GM21526 (cell line): Measurements from ENCODE around the gene POR.

Experiments used
- ATAC-seq: cut with Tn5 transposase; IDR thresholded peaks from one replicate; pipeline ENCODE4 v1.9.1; 2021; ENCODE audit warnings: moderate library complexity; ENCODE audit not compliant: unreplicated experiment, low FRiP score

POR gene

DNA sequence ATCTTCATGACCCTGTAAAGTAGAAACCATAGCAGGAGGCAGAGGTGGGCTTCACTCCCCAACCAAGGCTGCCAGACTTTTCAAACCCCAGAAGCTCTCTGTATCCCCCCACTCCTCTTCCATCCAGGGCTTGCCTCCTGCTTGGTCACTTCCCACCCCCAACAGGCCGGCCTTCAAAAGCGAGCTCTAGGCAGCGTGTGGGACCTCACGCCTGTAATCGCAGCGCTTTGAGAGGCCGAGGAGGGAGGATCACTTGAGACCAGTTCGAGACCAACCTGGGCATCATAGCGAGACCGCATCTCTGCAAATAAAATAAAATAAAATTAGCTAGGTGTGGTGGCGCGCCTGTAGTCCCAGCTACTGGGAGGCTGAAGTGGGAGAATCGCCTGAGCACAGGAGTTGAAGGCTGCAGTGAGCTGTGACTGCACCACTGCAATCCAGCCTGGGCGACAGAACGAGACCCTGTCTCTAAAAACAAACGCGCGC, 743 bp upstream of the POR start:
- ATAC-seq, result no peak

DNA sequence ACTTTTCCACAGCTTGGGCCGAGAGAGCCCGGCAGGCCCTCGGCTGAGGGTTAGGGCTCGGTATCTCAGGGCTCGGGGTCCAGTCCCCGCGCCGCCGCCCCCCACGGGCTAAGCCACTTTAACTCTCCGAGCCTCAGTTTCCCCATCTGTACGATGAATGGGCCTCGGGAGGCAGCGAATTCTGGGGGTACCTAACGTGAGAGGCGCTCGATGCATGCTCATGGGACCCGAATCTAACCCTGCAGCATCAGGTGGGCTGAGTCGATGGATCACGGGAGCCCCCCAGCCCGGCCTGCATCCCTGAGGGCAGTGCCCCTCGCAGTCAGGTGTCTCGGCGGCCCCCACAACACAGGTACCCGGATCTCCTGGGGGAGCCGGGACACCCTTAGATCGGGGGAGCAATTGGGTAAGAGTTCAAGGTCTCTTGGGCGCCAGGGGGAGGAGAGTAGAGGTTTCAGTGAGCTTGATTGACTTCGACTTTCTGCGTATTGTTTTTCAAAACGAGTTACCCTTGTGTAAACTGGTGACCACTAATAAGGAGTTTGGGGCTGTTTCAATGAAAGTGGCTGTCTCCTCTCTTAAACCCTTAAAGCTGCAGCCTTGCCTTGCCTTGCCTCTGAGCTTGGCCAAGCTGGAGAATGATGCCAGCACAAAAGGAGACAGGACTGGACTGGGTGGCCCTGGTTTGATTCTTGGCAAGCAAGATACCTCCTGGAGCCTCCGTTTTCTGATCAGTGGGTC, 631 bp downstream of the POR start:
- ATAC-seq, result peak; percentile 18

DNA sequence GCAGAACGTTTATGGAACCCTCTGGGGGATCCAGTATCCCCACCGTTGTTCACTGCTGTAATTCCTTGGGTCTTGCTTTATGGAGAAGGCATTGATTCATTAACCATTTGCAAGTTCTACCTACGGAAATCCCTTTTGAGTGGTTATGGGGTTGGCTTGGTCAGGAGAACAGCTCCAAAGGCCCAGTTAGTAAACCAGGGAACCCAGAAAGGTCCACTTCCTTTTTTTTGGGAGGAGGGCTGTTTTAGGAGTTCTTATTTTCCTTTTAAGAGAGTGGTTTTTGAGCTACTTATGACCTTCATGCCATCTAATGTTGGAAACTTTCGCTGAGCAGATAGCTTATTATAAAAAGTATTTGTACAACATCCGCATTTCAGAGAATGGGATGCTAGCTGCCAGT, 1.3 kb downstream of the POR start:
- no peak for ATAC-seq

DNA sequence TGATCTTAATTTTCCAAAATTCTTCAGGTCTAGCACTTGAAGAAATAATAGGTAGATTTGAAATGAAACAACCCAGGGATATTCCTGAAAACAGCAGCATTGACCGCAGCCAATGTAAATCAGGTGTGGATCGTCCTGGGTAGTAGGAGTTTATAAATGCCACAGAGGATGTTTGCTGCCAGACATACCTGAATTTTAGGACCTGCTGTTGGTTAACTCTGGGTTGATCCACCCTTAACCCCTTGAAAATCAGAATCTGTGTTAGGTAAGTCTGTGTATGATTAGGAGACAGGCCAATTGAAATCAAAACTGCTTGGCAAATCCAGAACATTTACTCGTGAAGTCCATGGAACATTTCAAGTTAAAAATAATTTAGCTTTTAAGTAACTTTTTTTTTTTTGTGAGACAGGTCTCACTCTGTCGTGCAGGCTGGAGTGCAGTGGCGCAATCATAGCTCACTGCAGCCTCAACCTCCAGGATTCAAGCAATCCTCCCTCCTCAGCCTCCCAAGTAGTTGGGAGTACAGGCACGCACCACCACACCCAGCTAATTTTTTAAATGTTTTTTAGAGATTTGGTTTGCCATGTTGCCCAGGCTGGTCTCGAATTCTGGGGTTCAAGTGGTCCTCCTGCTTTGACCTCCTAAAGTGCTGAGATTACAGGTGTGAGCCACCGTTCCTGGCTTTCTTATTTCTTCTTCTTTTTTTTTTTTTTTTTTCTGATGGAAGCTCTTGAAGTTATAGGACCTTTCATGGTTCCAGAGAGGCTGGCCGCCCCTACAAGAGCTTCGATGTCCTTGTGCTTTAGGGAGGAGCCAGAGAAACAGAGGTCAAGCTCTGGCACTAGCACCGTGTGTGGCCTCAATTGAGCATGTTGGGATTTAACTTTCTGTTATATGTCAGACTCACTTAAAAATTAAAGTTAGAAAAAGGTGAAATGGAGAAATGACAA, 2.0 kb downstream of the POR start:
- no peak for ATAC-seq

DNA sequence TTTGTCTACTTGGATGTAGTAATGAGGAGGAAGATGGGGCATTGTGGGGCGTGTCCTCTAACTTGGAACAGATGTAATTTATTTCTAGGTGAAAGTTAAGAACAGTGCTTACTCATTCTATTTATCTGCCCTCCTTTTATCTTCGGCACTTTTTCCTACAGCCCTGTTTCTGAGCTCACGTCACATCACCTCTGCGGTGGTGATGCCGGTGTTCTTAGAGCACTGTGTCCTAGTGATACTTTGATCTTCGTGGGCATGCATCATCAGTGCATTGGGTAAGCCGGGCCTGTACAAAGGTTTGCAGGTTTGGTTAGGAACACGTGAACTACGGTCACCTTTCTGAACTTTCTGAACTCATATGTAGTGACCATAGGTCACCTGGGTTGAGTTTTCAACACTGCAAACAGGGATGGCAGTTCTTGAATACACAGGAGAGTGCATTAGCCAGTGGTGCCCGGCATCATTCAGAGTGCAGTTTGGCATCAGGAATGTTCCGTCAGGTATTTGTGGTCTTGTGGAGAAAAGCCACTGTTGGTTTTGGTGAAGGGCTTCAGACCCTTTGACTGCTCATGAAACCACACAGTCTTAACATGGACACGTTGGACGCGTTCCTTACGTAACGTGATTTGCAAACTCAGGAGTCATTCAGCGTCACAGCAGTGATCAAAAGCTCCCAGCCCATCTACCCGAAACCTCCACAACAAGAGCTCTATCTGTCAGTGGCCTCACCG, 5.6 kb downstream of the POR start:
- no peak for ATAC-seq

DNA sequence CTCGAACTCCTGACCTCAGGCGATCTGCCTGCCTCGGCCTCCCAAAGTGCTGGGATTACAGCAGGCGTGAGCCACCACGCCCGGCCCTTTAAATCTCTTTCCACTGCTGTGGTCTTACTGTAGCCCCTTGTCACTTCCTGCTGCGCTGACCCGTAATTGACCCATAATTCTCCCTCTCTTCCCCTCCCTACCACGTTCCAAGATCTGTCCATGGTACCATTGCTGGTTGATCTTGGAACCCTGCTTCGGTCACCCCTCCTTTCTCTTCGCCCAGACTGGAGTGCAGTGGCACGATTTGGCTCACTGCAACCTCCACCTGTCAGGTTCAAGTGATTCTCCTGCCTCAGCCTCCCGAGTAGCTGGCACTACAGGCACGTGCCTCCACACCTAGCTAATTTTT, 6.5 kb downstream of the POR start:
- ATAC-seq, result no peak

DNA sequence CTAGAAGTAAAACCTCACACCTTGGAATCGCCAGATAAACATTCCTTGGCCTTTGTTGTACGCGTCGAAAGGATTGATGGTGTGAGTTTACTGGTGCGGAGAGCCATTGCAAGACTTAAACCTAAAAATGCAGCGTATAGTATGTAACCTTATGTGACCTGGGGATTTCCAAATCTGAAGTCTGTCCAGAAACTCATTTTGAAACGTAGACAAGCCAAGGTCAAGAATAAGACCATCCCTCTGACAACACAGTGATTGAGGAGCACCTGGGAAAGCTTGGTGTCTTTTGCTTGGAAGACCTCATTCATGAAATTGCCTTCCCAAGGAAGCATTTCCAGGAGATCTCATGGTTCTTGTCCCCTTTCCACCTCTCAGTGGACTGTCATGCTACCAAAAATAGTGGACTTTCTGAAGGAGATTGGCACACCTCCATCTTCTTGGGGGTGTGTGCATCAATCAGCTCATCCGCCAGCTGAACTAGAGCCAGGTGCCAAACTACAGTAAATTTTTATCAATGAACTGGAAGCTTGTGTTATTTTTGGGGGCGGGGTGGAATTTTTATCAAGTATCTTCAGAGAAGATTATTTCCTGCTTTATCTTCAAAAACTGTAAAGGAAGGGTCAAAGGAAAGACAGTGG, 8.1 kb downstream of the POR start:
- ATAC-seq, result no peak

DNA sequence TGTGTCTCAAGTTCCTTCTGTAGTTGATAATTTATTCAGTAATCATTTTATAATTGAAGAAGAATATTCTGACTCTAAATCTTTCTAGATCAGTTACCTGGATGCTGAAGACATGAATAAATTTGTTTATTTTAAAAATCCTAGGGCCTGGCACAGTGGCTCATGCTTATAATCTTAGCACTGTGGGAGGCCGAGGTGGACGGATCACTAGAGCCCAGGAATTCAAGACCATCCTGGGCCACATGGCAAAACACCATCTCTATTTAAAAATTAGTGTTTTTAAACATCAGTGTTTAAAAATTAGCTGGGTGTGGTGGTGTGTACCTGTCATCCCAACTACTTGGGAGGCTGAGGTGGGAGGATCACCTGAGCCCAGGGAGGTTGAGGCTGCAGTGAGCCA, 9.3 kb downstream of the POR start:
- ATAC-seq, result no peak

DNA sequence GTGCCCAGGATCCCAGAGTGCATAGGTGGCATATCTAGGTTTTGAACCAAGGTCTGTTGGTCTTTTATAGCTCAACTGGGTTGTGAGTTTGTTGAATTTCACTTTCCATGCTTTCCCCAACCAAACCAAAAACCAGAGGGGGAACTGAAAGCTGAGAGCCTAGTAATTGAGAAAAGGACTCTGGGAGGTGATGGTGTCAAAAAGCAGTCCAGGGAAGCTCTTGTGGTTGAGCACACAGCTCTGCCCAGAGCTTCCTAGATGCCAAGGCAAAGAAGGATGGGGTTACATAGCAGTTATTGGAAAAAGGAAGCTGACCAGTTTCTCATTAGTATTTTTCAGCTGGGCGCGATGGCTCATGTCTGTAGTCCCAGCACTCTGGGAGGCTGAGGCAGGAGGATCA, 9.9 kb downstream of the POR start:
- ATAC-seq, result no peak

DNA sequence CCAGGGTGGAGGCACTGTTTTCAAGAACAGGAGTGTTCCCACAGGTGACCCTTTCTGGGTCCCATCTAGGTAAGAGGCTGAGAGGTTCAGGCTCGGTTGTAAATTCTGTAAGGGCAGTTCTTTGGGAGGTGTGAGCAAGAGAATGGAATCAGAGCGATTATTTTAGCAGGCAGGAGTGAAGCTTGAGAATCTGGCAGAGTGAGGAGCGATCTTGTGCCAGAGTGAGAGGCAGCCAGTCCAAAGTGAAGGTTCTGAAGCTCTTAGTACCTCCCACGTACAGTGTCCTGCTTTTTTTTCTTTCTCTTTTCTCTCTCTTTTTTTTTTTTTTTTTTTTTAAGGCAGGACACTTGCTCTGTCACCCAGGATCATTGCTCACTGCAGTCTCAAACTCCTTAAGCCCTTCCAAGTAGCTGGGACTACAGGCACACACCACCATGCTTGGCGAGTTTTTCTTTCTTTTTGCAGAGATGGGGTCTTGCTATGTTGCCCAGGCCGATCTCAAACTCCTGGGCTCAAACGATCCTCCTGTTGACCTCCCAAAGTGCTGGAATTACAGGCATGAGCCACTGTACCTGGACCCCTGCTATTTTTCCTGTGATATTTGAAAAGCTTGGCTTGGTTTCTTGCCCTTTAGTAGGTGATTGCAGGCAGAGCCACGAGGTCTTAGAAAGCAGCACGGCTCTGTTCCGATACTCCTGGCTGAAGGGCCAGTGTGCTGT, 10.9 kb downstream of the POR start:
- ATAC-seq, result no peak

DNA sequence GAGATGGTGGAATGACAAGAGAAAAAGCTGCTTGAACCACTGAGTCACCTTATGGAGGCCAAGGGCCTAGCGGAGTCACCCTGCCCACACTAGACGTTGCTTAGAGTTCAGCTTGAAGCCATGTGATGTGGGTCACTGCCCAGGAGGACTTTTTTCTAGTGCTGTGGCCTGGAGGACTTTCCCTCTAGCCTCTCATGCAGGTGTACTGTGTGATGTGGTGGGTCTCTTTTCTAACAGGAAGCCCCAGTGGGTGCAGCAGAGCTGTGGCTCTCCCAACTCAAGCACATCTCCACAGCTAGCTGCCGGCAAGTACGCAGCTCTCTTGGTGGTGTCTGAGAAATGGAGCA, 13.6 kb downstream of the POR start:
- ATAC-seq, result no peak

DNA sequence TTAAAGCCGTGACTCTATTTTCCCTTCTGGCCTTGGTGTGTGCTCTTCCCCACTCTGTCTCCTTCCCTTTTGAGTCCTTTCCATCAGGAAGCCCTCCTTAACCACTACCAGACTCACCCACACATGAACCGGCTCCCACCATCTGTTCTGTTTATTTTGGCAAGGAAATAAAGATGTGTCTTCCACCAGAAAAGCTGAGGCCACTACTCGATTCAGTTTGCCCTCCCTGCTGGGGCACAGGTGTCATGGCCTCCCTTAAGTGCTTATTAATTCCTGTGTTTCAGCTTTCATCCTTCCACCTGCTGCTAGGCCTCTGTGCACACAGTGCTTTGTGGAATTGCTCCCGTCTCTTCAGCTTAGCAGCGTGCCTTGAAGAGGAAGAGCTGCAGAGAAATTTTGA, 16.7 kb downstream of the POR start:
- ATAC-seq, result no peak

DNA sequence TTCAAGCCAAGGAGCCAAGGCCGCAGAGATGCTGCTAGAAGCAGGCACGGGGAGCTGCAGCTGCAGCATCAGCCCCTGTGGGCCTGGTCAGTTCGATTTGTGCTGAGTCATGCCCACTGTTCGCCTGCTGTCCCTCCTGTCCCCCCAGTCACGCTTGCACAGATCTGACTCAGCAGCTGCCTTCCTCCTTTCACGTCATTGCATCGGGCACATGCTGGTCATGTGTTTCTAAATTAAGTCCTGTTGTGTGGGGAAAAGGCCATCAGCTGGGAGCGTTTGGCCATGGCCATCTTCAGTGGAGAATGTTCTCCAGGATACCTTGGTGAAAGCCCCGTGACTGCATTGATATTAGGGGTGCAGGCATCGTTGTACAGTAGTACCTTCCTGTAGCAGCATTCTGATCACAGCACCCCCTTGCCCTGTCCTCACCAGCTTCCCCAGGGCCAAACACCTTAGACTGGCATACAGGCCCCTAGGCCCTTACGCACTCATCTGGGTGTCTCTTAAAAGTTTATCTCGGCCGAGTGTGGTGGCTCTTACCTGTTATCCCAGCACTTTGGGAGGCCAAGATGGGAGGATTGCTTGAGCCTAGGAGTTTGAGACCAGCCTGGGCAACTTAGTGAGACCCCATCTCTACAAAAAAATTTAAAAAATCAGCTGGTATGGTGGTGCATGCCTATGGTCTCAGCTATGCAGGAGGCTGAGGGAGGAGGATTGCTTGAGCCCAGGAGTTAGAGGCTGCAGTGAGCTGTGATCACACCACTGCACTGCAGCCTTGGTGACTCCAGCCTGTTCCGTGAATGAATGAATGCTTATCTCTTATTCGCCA, 23.2 kb downstream of the POR start:
- no peak for ATAC-seq

DNA sequence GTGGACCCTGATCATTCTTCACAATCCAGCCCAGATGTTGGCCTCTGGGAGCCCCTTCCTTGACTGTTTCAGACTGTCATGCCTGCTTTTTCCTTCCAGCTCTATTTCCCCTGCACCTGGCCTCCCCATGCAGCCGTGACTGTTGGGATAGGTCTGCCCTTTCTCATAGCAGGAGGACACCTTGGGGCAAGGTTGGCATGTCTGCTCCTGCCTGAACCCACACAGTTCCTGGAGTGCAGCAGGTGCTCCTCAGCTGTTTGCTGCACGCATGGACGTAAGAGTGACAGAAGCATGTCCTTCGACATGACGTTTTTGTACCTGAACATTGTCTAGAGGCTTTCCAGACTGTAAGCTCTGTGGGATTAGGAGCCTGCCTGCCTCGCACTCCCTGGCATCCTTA, 24.0 kb downstream of the POR start:
- ATAC-seq, result no peak

DNA sequence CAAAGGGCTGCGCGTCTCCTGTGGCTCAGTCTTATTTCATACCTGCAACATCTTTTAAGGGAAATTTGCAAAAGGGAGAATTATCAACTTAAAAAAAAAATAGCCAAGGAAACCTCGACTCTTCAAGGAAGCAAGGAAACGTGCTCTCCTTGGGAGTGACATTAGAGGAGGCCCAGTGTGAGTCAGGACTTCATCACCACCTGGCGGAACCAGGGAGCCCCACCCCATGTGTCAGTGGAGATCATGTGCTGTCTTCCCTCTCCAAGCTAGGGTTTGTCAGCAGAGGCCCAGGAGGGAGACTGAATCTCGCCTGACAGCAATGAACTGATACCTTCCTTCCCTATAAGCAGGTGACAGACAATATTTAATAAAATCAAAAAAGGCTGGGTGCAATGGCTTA, 28.9 kb downstream of the POR start:
- no peak for ATAC-seq

DNA sequence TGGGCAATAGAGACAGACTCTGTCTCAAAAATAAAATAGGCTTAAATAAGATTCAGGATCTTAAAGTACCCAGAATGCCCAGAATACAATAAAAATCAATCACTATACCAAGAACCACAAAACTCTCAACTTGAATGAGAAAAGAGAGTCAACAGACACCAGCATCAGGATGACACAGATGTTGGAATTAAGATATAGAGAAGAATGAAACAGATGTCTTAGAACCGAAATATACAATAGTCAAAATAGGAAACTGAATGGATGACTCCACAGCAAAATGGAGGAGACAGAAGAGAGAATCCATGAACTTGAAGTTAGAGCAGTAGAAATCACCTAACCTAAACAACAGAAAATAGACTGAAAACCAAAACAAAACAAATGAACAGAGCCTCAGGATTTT, 29.6 kb downstream of the POR start:
- ATAC-seq, result no peak

DNA sequence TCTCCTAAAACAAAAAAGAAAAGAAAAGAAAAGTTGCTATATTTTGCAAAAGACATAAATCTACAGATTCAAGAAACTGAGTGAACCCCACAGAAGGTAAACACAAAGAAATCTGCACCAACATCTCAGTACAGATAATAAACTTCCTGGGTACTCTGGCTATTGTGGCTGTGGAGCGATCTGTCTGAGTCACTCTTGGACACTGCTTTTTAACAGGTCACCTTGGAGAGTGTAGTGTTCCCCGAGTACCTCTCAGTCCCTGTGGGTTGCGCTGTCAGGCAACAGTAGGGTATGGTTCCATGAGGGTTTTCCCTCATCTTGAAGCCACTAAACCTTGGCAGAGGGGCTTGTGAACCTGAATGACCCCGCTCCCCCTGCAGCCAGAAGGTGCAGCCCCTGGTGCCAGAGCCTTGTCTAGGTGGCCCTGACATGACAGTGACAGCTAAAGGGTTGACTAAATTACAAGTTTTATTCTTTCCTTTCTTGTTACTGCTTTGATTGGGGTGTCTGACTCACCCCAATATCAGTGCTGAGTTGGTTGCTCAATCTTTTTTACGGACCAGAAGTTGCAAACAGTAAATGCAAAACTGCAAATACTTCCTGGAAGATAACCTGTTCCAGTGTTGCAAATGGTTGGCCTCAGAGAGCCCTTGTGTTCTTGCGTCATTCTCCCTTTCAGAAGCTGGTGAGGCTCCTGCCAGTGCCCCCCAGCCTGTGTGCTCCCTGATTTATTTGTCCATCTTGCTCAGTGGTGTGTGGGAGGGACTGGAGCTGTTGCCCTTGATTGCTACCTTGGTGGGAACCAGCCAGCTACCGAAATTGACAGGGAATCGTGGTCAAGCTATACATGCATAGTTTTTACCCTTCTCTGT, 30.6 kb downstream of the POR start:
- ATAC-seq, result no peak

DNA sequence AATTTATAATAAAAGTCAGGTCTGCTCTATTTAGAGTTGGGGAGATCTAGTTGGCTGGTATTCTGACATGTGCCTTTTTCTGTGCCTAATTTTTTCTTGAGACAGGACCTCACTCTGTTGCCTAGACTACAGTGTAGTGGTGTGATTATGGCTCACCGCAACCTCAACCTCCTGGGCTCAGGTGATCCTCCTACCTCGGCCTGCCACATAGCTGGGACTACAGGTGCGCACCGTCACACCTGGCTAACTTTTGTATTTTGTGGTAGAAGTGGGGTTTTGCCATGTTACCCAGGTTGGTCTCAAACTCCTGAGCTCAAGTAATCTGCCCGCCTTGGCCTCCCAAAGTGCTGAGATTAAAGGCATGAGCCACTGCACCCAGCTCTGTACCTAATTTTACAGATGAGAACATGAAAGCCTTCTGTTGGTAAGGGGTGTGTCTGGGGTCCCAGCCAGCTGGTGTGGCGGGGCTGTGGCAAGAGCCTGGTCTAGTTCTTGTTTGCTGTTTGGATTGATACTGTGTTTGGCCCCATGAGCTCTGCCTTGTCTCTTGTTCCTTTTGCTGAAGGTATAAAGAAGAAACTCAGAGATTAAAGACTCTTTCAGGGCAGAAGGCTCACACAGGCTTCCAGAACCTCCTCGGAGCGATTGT, 31.4 kb downstream of the POR start:
- no peak for ATAC-seq
